GM19025 (cell line): ENCODE data around the gene MAP2K2.

Source experiments
- ATAC-seq: cut with Tn5 transposase; IDR thresholded peaks from one replicate; pipeline ENCODE4 v1.9.1; 2021; ENCODE audit warnings: mild to moderate bottlenecking, low read depth, moderate library complexity; ENCODE audit not compliant: unreplicated experiment

MAP2K2 gene

GRCh38 chr19:4062419-4063368 is 61.2 kb downstream of the MAP2K2 start:
- no peak for ATAC-seq

- ATAC-seq = no peak
Observed at GRCh38 chr19:4061683-4062418, 62.1 kb downstream of the MAP2K2 start.

- no peak for ATAC-seq
Observed at GRCh38 chr19:4061178-4061682, 62.7 kb downstream of the MAP2K2 start.

GRCh38 chr19:4060621-4061177 is 63.2 kb downstream of the MAP2K2 start:
- ATAC-seq = no peak

GRCh38 chr19:4059891-4060620 is 63.9 kb downstream of the MAP2K2 start:
- no peak for ATAC-seq

- ATAC-seq = no peak
Observed at GRCh38 chr19:4059453-4059871, 64.5 kb downstream of the MAP2K2 start.

- ATAC-seq = no peak
Observed at GRCh38 chr19:4058693-4059452, 65.0 kb downstream of the MAP2K2 start.

GRCh38 chr19:4057931-4058692 is 65.8 kb downstream of the MAP2K2 start:
- ATAC-seq = no peak

- no peak for ATAC-seq
Observed at GRCh38 chr19:4055209-4055552, 68.7 kb downstream of the MAP2K2 start.

GRCh38 chr19:4054441-4055208 is 69.3 kb downstream of the MAP2K2 start:
- ATAC-seq = no peak

- no peak for ATAC-seq
Observed at GRCh38 chr19:4053423-4054324, 70.2 kb downstream of the MAP2K2 start.

GRCh38 chr19:4052993-4053422 is 70.9 kb downstream of the MAP2K2 start:
- no peak for ATAC-seq

GRCh38 chr19:4052114-4052992 is 71.6 kb downstream of the MAP2K2 start:
- no peak for ATAC-seq

GRCh38 chr19:4051175-4052101 is 72.5 kb downstream of the MAP2K2 start:
- no peak for ATAC-seq

GRCh38 chr19:4049432-4049831 is 74.5 kb downstream of the MAP2K2 start:
- no peak for ATAC-seq
